MCF 10A (cell line): Measurements from ENCODE around the gene IFNL2. TPM values are rescaled to one million over a fixed set of nuclear protein-coding genes. Genes with fewer than 3 reads are reported as not detected.
"Not testable (repeated sequence)": the region's sequence is repeated elsewhere in the genome, so short reads cannot be mapped to it uniquely, and the experiment has no call there.

ENCODE experiments used
- BruUV-seq: library from RNA; stranded (reverse); fragments of 400-500 nt; replicated peaks from 2 replicates; lab custom pipeline; 2021; lab: Mats Ljungman, UMichigan
- CTCF ChIA-PET: fragments of 300-600 bp; sonication (Branson Sonifier 250); formaldehyde crosslinking; extraction: SDS; loops from one replicate; lab custom pipeline; 2021; ENCODE audit warnings: antibody characterized with exemption, inconsistent platforms; lab: Yijun Ruan, JAX
- POLR2A ChIA-PET: fragments of 300-600, 350-650 bp; sonication (Branson Sonifier 250); formaldehyde crosslinking; extraction: SDS; loops from one replicate; lab custom pipeline; 2020; ENCODE audit warnings: antibody characterized with exemption, inconsistent platforms; lab: Yijun Ruan, JAX
- DNase-seq: peaks from one replicate; pipeline ENCODE4 v3.0.0-alpha.2; 2018; ENCODE audit not compliant: unreplicated experiment
- H3K27ac Mint-ChIP-seq: one replicate; pipeline ENCODE4 v1.8.0; 2022; ENCODE audit warnings: mild to moderate bottlenecking, low read depth, mixed read lengths; ENCODE audit not compliant: unreplicated experiment
- H3K27me3 Mint-ChIP-seq: one replicate; pipeline ENCODE4 v1.8.0; 2022; ENCODE audit warnings: mixed read lengths; ENCODE audit not compliant: insufficient read depth, unreplicated experiment
- H3K36me3 Mint-ChIP-seq: one replicate; pipeline ENCODE4 v1.8.0; 2022; ENCODE audit warnings: mild to moderate bottlenecking, moderate library complexity, mixed read lengths; ENCODE audit not compliant: insufficient read depth, unreplicated experiment
- H3K4me1 Mint-ChIP-seq: one replicate; pipeline ENCODE4 v1.8.0; 2022; ENCODE audit warnings: mixed read lengths; ENCODE audit not compliant: insufficient read depth, unreplicated experiment
- H3K4me3 Mint-ChIP-seq: one replicate; pipeline ENCODE4 v1.8.0; 2022; ENCODE audit warnings: mild to moderate bottlenecking, moderate library complexity, mixed read lengths; ENCODE audit not compliant: unreplicated experiment
- H3K9me3 Mint-ChIP-seq: one replicate; pipeline ENCODE4 v1.8.0; 2022; ENCODE audit warnings: mixed read lengths; ENCODE audit not compliant: unreplicated experiment
- intact Hi-C: fragments of 100-400 bp; cut with micrococcal nuclease; formaldehyde crosslinking; loops from 2 replicates; pipeline ENCODE4 v1.14.1; 2022
- total RNA-seq: library from RNA; stranded (reverse); gene quantifications from 2 replicates; pipeline ENCODE4 v1.2.3, GENCODE V29; 2022
- TF ChIP-seq, protein P1 (sequence below): fragments of 200-600 bp; IDR thresholded peaks from one replicate; pipeline ENCODE4 v1.8.0; 2022; ENCODE audit warnings: antibody characterized with exemption, mild to moderate bottlenecking; ENCODE audit not compliant: unreplicated experiment

The IFNL2 gene
- total RNA-seq, 1 experiment from 2014 or later, result not detected

DNA sequence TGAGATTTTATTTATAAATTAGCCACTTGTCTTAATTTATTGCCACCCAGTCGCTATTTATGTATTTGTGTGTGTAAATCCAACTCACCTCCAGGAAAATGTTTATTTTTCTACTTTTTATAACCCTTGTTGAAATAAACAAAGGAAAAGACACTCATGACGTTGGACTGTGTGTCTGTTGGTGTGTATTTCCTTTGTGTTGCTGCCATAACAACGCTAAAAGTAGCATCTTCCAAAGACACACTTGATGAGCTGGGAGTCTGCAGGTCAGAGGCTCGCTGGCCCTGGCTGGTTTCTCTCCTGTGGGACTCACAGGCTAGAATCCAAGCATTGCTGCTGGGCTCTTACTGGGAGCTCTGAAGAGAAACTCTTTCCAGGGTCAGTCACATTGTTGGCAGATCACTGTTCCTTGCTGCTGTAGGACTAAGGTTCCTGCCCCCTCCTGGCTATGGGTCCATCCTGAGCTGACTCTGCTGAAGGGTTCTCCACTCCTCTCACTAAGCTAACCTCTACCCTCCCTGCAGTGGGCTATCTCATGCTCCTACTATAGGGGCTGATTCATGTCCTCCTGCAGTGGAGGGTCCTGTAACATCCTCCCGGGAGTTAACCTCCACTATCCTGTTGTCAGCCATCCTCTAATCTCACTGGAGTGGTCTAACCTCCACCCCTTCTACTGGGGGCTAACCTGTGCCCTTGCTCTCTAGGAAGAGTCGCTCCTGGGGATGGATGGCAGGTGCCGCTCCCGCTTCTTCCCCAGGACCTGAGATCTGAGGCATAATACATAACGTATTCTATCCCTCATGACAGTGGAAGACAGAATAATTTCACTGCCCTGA lies 2.1 kb downstream of the IFNL2 start:
- CTCF ChIA-PET, result interaction anchor here (0.6 kb wide), 2 partner anchors 55 to 157 kb away, joined by 3 read pairs; no protein-coding TSS in a partner anchor
- no peak for DNase-seq

GRCh38 chr19:39273859-39274258 lies 5.7 kb downstream of the IFNL2 start:
- H3K36me3 Mint-ChIP-seq, H3K27ac Mint-ChIP-seq, DNase-seq, CTCF ChIA-PET, H3K4me1 Mint-ChIP-seq, POLR2A ChIA-PET, BruUV-seq, intact Hi-C loops, H3K9me3 Mint-ChIP-seq, H3K4me3 Mint-ChIP-seq: not testable (repeated sequence)
- peaks cover 53% of the 10 kb centered on the region for H3K27me3 Mint-ChIP-seq

More for the DNA sequence above, 2.1 kb downstream of the IFNL2 start:
- Mint-ChIP-seq H3K4me1 (no peaks in the 10 kb centered on the region), H3K36me3 (no peaks in the 10 kb centered on the region), H3K9me3 (no peaks in the 10 kb centered on the region), H3K4me3 (no peak overlapping the region), H3K27me3 (peaks cover 37% of the 10 kb centered on the region), H3K27ac (no peak overlapping the region)
- TF ChIP-seq, protein P1, sequence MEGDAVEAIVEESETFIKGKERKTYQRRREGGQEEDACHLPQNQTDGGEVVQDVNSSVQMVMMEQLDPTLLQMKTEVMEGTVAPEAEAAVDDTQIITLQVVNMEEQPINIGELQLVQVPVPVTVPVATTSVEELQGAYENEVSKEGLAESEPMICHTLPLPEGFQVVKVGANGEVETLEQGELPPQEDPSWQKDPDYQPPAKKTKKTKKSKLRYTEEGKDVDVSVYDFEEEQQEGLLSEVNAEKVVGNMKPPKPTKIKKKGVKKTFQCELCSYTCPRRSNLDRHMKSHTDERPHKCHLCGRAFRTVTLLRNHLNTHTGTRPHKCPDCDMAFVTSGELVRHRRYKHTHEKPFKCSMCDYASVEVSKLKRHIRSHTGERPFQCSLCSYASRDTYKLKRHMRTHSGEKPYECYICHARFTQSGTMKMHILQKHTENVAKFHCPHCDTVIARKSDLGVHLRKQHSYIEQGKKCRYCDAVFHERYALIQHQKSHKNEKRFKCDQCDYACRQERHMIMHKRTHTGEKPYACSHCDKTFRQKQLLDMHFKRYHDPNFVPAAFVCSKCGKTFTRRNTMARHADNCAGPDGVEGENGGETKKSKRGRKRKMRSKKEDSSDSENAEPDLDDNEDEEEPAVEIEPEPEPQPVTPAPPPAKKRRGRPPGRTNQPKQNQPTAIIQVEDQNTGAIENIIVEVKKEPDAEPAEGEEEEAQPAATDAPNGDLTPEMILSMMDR, result no peak
- no TSS peak for BruUV-seq
- intact Hi-C loops, result no loop called here
- POLR2A ChIA-PET, result interaction anchor here (0.5 kb wide), 1 partner anchor 20 kb away, joined by 3 read pairs; no protein-coding TSS in a partner anchor

GRCh38 chr19:39275578-39275977 lies 7.4 kb downstream of the IFNL2 start:
- ChIA-PET POLR2A (no interaction called here), CTCF (interaction anchor here (0.6 kb wide), 1 partner anchor 60 kb away, joined by 3 read pairs; no protein-coding TSS in a partner anchor)
- TF ChIP-seq, protein P1, result no peak
- BruUV-seq, result no TSS peak
- H3K9me3 Mint-ChIP-seq, result no peaks in the 10 kb centered on the region
- H3K36me3 Mint-ChIP-seq, result no peaks in the 10 kb centered on the region
- H3K27me3 Mint-ChIP-seq, result peaks cover 48% of the 10 kb centered on the region
- H3K4me1 Mint-ChIP-seq, result peaks cover 6% of the 10 kb centered on the region
- no peak for DNase-seq
- no peak overlapping the region for H3K4me3 Mint-ChIP-seq
- H3K27ac Mint-ChIP-seq, result no peak overlapping the region
- intact Hi-C loops, result no loop called here

- TF ChIP-seq, protein P1, result no peak
- DNase-seq, result no peak
- Mint-ChIP-seq H3K9me3 (no peaks in the 10 kb centered on the region), H3K27me3 (peaks cover 48% of the 10 kb centered on the region), H3K4me3 (no peak overlapping the region), H3K36me3 (no peaks in the 10 kb centered on the region), H3K27ac (no peak overlapping the region), H3K4me1 (peaks cover 6% of the 10 kb centered on the region)
- ChIA-PET POLR2A (no interaction called here), CTCF (interaction anchor here (0.7 kb wide), 1 partner anchor 179 kb away, joined by 3 read pairs; no protein-coding TSS in a partner anchor)
- no TSS peak for BruUV-seq
- intact Hi-C loops, result no loop called here
Observed at GRCh38 chr19:39276740-39277139, 8.5 kb downstream of the IFNL2 start.
